Lower leg skin (tissue), 3 donors: ENCODE data around the gene OTUD1.

ENCODE experiments used
- POLR2A ChIP-seq, 2 donors: fragments of 450-650 bp; IDR thresholded peaks; one replicate each; pipeline ENCODE4 v1.6.1; 2016 to 2017; ENCODE audit warnings: antibody characterized with exemption in 2 of 2, mild to moderate bottlenecking in 1 of 2, moderate library complexity in 1 of 2
- TF ChIP-seq, protein P1 (sequence below), 3 donors: fragments of 450-650 bp; IDR thresholded peaks; one replicate each; pipeline ENCODE4 v1.5.1; 2016; ENCODE audit warnings: antibody characterized with exemption in 3 of 3, mild to moderate bottlenecking in 3 of 3, moderate library complexity in 2 of 3

DNA sequence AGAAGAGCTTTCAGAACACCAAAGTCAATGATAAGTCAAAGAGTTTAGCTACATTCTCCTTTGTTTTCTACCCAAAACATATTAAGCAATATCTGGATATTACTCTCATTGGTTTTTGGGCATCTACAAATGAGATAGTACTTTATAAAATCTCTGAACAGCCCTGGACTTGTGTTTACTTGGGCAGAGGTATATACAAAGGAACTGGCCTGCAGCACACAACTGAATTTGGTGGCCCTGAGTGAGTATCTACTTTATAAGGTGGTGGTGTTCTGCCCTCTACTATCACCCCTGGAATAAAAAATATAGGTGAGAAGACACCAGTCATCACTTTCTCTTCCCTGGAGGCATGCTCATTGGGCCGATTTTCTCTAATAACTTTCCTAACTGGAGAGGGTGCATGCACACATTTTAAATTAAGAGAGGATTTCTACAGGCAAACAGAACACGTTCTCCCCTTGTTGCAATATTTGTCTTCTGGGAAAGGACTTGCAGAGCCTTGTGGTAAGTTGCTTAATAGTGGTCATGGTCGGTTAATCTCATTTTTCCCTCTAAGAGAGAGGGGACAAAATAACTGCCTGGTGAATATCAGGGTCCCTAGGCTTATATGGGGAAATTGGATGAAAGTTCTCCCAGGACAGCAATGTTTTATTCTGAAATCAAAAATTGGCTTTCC, 41.1 kb downstream of the OTUD1 start:
- no peak for TF ChIP-seq POLR2A (IDR thresholded peaks at IDR 0.05)
- TF ChIP-seq, protein P1, sequence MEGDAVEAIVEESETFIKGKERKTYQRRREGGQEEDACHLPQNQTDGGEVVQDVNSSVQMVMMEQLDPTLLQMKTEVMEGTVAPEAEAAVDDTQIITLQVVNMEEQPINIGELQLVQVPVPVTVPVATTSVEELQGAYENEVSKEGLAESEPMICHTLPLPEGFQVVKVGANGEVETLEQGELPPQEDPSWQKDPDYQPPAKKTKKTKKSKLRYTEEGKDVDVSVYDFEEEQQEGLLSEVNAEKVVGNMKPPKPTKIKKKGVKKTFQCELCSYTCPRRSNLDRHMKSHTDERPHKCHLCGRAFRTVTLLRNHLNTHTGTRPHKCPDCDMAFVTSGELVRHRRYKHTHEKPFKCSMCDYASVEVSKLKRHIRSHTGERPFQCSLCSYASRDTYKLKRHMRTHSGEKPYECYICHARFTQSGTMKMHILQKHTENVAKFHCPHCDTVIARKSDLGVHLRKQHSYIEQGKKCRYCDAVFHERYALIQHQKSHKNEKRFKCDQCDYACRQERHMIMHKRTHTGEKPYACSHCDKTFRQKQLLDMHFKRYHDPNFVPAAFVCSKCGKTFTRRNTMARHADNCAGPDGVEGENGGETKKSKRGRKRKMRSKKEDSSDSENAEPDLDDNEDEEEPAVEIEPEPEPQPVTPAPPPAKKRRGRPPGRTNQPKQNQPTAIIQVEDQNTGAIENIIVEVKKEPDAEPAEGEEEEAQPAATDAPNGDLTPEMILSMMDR (IDR thresholded peaks at IDR 0.05): no peak
